H1 (cell line): Measurements from ENCODE around the gene SLC39A9. TPM values are rescaled to one million over a fixed set of nuclear protein-coding genes. Genes with fewer than 3 reads are reported as not detected.

ENCODE experiments used
- CTCF ChIA-PET: fragments of 300-600 bp; sonication (Branson Sonifier 250); formaldehyde crosslinking; loops from one replicate; lab custom pipeline; 2021; ENCODE audit not compliant: partially characterized antibody; lab: Charles Lee
- POLR2A ChIA-PET: fragments of 300-600 bp; sonication (Branson Sonifier 250); formaldehyde crosslinking; loops from one replicate; lab custom pipeline; 2021; ENCODE audit warnings: inconsistent platforms; ENCODE audit not compliant: partially characterized antibody; lab: Charles Lee
- DNase-seq, 2 experiments: peaks; one replicate each; pipeline versions ENCODE4 v3.0.0 to v3.0.0-alpha.2; 2010 to 2022; ENCODE audit warnings: low spot score in 2 of 2, low read depth in 1 of 2, mixed read lengths in 1 of 2
- FAIRE-seq: peaks from 2 replicates; lab custom pipeline; 2011; peaks lifted over from hg19 to GRCh38; lab: Jason Lieb, UNC
- H2AFZ ChIP-seq: 2 replicates; pipeline ENCODE4 v1.8.1; 2012; ENCODE audit warnings: low read length, inconsistent platforms
- H2AK5ac ChIP-seq: 2 replicates; pipeline ENCODE4 v1.6.1; 2013; ENCODE audit warnings: low read depth, low read length
- H2BK120ac ChIP-seq: replicated peaks from 2 replicates; pipeline ENCODE3; 2013; ENCODE audit warnings: low read depth, low read length, inconsistent platforms
- H2BK12ac ChIP-seq: 2 replicates; pipeline ENCODE4 v1.6.1; 2013; ENCODE audit warnings: low read depth, low read length
- H2BK15ac ChIP-seq: 2 replicates; pipeline ENCODE4 v1.6.1; 2013; ENCODE audit warnings: low read length
- H2BK20ac ChIP-seq: 2 replicates; pipeline ENCODE4 v1.6.1; 2013; ENCODE audit warnings: low read length
- H2BK5ac ChIP-seq: 2 replicates; pipeline ENCODE4 v1.6.1; 2013; ENCODE audit warnings: low read depth, low read length
- H3K14ac ChIP-seq: 2 replicates; pipeline ENCODE4 v1.6.1; 2013; ENCODE audit warnings: inconsistent platforms; ENCODE audit not compliant: insufficient read length
- H3K18ac ChIP-seq: 2 replicates; pipeline ENCODE4 v1.6.1; 2013; ENCODE audit warnings: low read length; ENCODE audit errors: extremely low read depth
- H3K23ac ChIP-seq: 2 replicates; pipeline ENCODE4 v1.6.1; 2013; ENCODE audit warnings: inconsistent platforms; ENCODE audit not compliant: insufficient read length
- H3K23me2 ChIP-seq: 2 replicates; pipeline ENCODE4 v1.6.1; 2013; ENCODE audit warnings: low read depth, low read length
- H3K27ac ChIP-seq: 2 replicates; pipeline ENCODE4 v1.6.1; 2011; ENCODE audit warnings: low read depth, low read length, inconsistent platforms
- H3K27me3 ChIP-seq, 4 experiments: replicated peaks in 1 of 4; 1 replicate in 1 of 4; 2 replicates in 3 of 4; pipeline versions ENCODE4 v1.6.1 to v1.8.1; 2011 to 2013; ENCODE audit warnings: low read length in 3 of 4, mild to moderate bottlenecking in 3 of 4, inconsistent platforms in 2 of 4, mixed read lengths in 2 of 4, moderate library complexity in 1 of 4; ENCODE audit not compliant: control insufficient read depth in 3 of 4, insufficient read depth in 3 of 4; ENCODE audit errors: extremely low read depth in 1 of 4
- H3K36me3 ChIP-seq, 4 experiments: 2 replicates each; pipeline versions ENCODE4 v1.6.1 to v1.8.1; 2011 to 2013; ENCODE audit warnings: mild to moderate bottlenecking in 4 of 4, low read length in 3 of 4, moderate library complexity in 2 of 4, control low read depth in 1 of 4, inconsistent platforms in 1 of 4; ENCODE audit not compliant: insufficient read depth in 4 of 4, control insufficient read depth in 2 of 4
- H3K4ac ChIP-seq: replicated peaks from 2 replicates; pipeline ENCODE3; 2013; ENCODE audit warnings: low read length, low read depth, mixed read lengths, inconsistent platforms; ENCODE audit not compliant: insufficient read length
- H3K4me1 ChIP-seq, 4 experiments: replicated peaks in 1 of 4; 1 replicate in 1 of 4; 2 replicates in 3 of 4; pipeline versions ENCODE4 v1.6.1 to v1.8.1; 2011 to 2013; ENCODE audit warnings: low read length in 3 of 4, inconsistent platforms in 2 of 4, mixed read lengths in 1 of 4; ENCODE audit not compliant: insufficient read depth in 4 of 4, control insufficient read depth in 3 of 4
- H3K4me2 ChIP-seq, 2 experiments: 2 replicates each; pipeline versions ENCODE4 v1.6.1 to v1.8.1; 2011 to 2013; ENCODE audit warnings: low read depth in 2 of 2, low read length in 2 of 2, control low read depth in 1 of 2, inconsistent platforms in 1 of 2, mild to moderate bottlenecking in 1 of 2; ENCODE audit not compliant: insufficient read depth in 1 of 2
- H3K4me3 ChIP-seq, 4 experiments: fragments of 200-600, 300-600 bp in 1 of 4; sonication (generic), shearing (Covaris generic), sonication (Bioruptor Twin) in 1 of 4; 2 replicates each; pipeline versions ENCODE4 v1.5.1 to v1.8.1; 2011 to 2016; ENCODE audit warnings: low read length in 4 of 4, low read depth in 3 of 4, control low read depth in 2 of 4, inconsistent platforms in 2 of 4, mild to moderate bottlenecking in 2 of 4, mixed read lengths in 1 of 4, moderate library complexity in 1 of 4; ENCODE audit not compliant: insufficient read depth in 2 of 4; ENCODE audit errors: extremely low read depth in 1 of 4
- H3K56ac ChIP-seq: replicated peaks from 2 replicates; pipeline ENCODE3; 2013; ENCODE audit warnings: low read depth, mild to moderate bottlenecking, mixed read lengths, low read length, inconsistent platforms; ENCODE audit not compliant: insufficient read length
- H3K79me1 ChIP-seq: 2 replicates; pipeline ENCODE4 v1.6.1; 2013; ENCODE audit warnings: low read depth, low read length, control low read depth
- H3K79me2 ChIP-seq, 2 experiments: 2 replicates each; pipeline versions ENCODE4 v1.6.1 to v1.8.1; 2012 to 2013; ENCODE audit warnings: low read length in 2 of 2, mild to moderate bottlenecking in 2 of 2, inconsistent platforms in 1 of 2; ENCODE audit not compliant: insufficient read depth in 2 of 2, control insufficient read depth in 1 of 2
- H3K9ac ChIP-seq, 4 experiments: replicated peaks in 1 of 4; 1 replicate in 1 of 4; 2 replicates in 3 of 4; pipeline versions ENCODE4 v1.6.1 to v1.8.1; 2011 to 2013; ENCODE audit warnings: low read depth in 3 of 4, low read length in 3 of 4, control low read depth in 2 of 4, mild to moderate bottlenecking in 2 of 4, moderate library complexity in 2 of 4, inconsistent platforms in 1 of 4; ENCODE audit errors: extremely low read depth in 1 of 4
- H3K9me3 ChIP-seq, 2 experiments: 2 replicates each; pipeline versions ENCODE4 v1.6.1 to v1.8.1; 2012 to 2013; ENCODE audit warnings: mild to moderate bottlenecking in 2 of 2, moderate library complexity in 2 of 2, control low read depth in 1 of 2, inconsistent platforms in 1 of 2, low read depth in 1 of 2, low read length in 1 of 2, mixed read lengths in 1 of 2; ENCODE audit not compliant: insufficient read depth in 2 of 2
- H4K20me1 ChIP-seq, 2 experiments: replicated peaks in 1 of 2; 2 replicates each; pipeline versions ENCODE3 to v1.8.1; 2011 to 2013; ENCODE audit warnings: inconsistent platforms in 2 of 2, low read length in 2 of 2, mild to moderate bottlenecking in 1 of 2; ENCODE audit not compliant: insufficient read depth in 2 of 2, control insufficient read depth in 1 of 2
- H4K5ac ChIP-seq: 2 replicates; pipeline ENCODE4 v1.6.1; 2013; ENCODE audit warnings: low read length, low read depth, mixed read lengths, inconsistent platforms; ENCODE audit not compliant: insufficient read length
- H4K8ac ChIP-seq: 2 replicates; pipeline ENCODE4 v1.8.0; 2013; ENCODE audit warnings: mild to moderate bottlenecking, moderate library complexity, low read length, inconsistent platforms; ENCODE audit not compliant: insufficient read depth; ENCODE audit errors: extremely low read depth
- H4K91ac ChIP-seq: replicated peaks from 2 replicates; pipeline ENCODE3; 2013; ENCODE audit warnings: low read length, mixed read lengths, inconsistent platforms; ENCODE audit not compliant: insufficient read length
- ATF2 ChIP-seq: IDR thresholded peaks from 2 replicates; pipeline ENCODE4 v1.6.1; 2012; ENCODE audit warnings: low read length, inconsistent platforms
- BCL11A ChIP-seq, 2 experiments: IDR thresholded peaks; one replicate each; pipeline ENCODE4 v1.6.1; 2011; ENCODE audit warnings: low read depth in 2 of 2, low read length in 2 of 2, mild to moderate bottlenecking in 2 of 2
- CTBP2 ChIP-seq: IDR thresholded peaks from 2 replicates; pipeline ENCODE4 v1.7.0; 2011; ENCODE audit warnings: borderline replicate concordance, mild to moderate bottlenecking, moderate library complexity, mixed read lengths, low read length; ENCODE audit not compliant: insufficient read depth, insufficient read length
- EGR1 ChIP-seq: IDR thresholded peaks from 2 replicates; pipeline ENCODE4 v1.6.1; 2011; ENCODE audit warnings: low read depth, low read length, borderline replicate concordance
- GABPA ChIP-seq: IDR thresholded peaks from 2 replicates; pipeline ENCODE4 v1.6.1; 2011; ENCODE audit warnings: mild to moderate bottlenecking, low read length, moderate library complexity, borderline replicate concordance; ENCODE audit not compliant: insufficient read depth
- NANOG ChIP-seq: IDR thresholded peaks from 2 replicates; pipeline ENCODE4 v1.6.1; 2011; ENCODE audit warnings: low read length, low read depth, mild to moderate bottlenecking, inconsistent platforms; ENCODE audit not compliant: insufficient read depth, poor library complexity, severe bottlenecking
- POLR2A ChIP-seq, 2 experiments: IDR thresholded peaks; 1 replicate in 1 of 2; 2 replicates in 1 of 2; pipeline ENCODE4 v1.6.1; 2011; ENCODE audit warnings: low read depth in 2 of 2, low read length in 2 of 2, mild to moderate bottlenecking in 2 of 2; ENCODE audit errors: control extremely low read depth in 1 of 2
- RFX5 ChIP-seq: IDR thresholded peaks from 2 replicates; pipeline ENCODE4 v1.6.1; 2011; ENCODE audit warnings: low read depth, low read length, improper control_type of control experiment, borderline replicate concordance
- SAP30 ChIP-seq: fragments of 300-600 bp; sonication (generic); IDR thresholded peaks from 2 replicates; pipeline ENCODE4 v1.7.1; 2012; ENCODE audit warnings: low read length, moderate library complexity, mild to moderate bottlenecking, inconsistent platforms; ENCODE audit not compliant: insufficient read depth, insufficient replicate concordance
- USF2 ChIP-seq: IDR thresholded peaks from 2 replicates; pipeline ENCODE4 v1.6.1; 2011; ENCODE audit warnings: low read length, improper control_type of control experiment
- WGBS, 2 experiments: shearing (Covaris generic) in 1 of 2; methylation state at CpG; one replicate each; pipeline versions ENCODE4 v1.1.6 to v1.1.7; 2013 to 2015; ENCODE audit warnings: low lambda C conversion rate in 2 of 2, mixed read lengths in 2 of 2, inconsistent platforms in 1 of 2, low coverage in 1 of 2, missing lambda C conversion rate in 1 of 2; ENCODE audit not compliant: insufficient replicate concordance in 2 of 2, insufficient coverage in 1 of 2, insufficient read length in 1 of 2; ENCODE audit errors: extremely low coverage in 1 of 2, missing lambda C conversion rate in 1 of 2; 5-methylcytosine and 5-hydroxymethylcytosine counted together
- polyA plus RNA-seq, 7 experiments: library from polyadenylated mRNA; depleted of rRNA in 3 of 7; stranded (reverse) in 5 of 7; unstranded in 2 of 7; fragments of >200 nt in 5 of 7; fragments of 200-250 nt in 2 of 7; gene quantifications; 1 replicate in 5 of 7; 2 replicates in 1 of 7; 4 replicates in 1 of 7; pipeline versions ENCODE4 v1.2.1 to v1.2.3, GENCODE V29; 2011 to 2013; ENCODE audit warnings: missing spikeins in 2 of 7, mixed read lengths in 2 of 7
- total RNA-seq: library from RNA; stranded (reverse); fragmentation: NEBNext Ultra II Directional; extraction: Animal tissue kit (Norgen Biotek cat#: 25700); gene quantifications from 2 replicates; pipeline ENCODE4 v1.2.1, GENCODE V29; 2021

The SLC39A9 gene
- total and polyA plus RNA-seq, 2 of the 8 experiments (the other 6 are each of a cell fraction or from before 2014, with no cell fraction given), result 31.0 to 44.2 TPM

- ChIA-PET POLR2A (interaction anchor here (0.9 to 1.0 kb wide), 2 partner anchors 12 to 13 kb away, joined by 3 to 4 read pairs; no protein-coding TSS in a partner anchor), CTCF (interaction anchor here (0.7 to 2.8 kb wide), 10 partner anchors 11 to 215 kb away, joined by 3 to 13 read pairs (median 4); no protein-coding TSS in a partner anchor)
- Histone ChIP-seq H4K20me1 (no peaks in the 10 kb centered on the region), H3K9me3 (no peaks in the 10 kb centered on the region), H2BK5ac (no peak overlapping the region), H3K4me2 (no peak overlapping the region), H3K27me3 (no peaks in the 10 kb centered on the region; a peak in 1 of 7 replicates), H3K56ac (no peak overlapping the region), H3K36me3 (no peaks in the 10 kb centered on the region), H3K4ac (no peak overlapping the region), H3K9ac (no peak overlapping the region), H2AFZ (no peak overlapping the region), H3K18ac (no peak overlapping the region), H3K4me3 (no peak overlapping the region), H3K23ac (no peak overlapping the region), H2BK120ac (no peak overlapping the region), H4K5ac (no peak overlapping the region), H2AK5ac (no peak overlapping the region), H4K8ac (peak overlapping the region; percentile 46; the same call in 1 of the 2 replicates), H2BK20ac (no peak overlapping the region), H2BK15ac (no peak overlapping the region), H3K79me1 (no peaks in the 10 kb centered on the region), H2BK12ac (no peak overlapping the region), H3K4me1 (peaks cover 0 to 5% (median 1%) of the 10 kb centered on the region in 4 experiments; a peak in 2 of 7 replicates), H3K14ac (no peak overlapping the region), H4K91ac (no peak overlapping the region), H3K23me2 (peaks cover 3% of the 10 kb centered on the region; the same call in 1 of the 2 replicates), H3K79me2 (no peaks in the 10 kb centered on the region), H3K27ac (no peak overlapping the region)
- WGBS, 2 experiments, result 78% methylated on average over 5 of the region's 5 CpGs; no CpG with 5 or more reads in 1 of the 2 experiments
- FAIRE-seq (no peak), DNase-seq (no peak)
- TF ChIP-seq CTBP2, result no peak
- no peak for TF ChIP-seq NANOG
- no peak for TF ChIP-seq RFX5
- TF ChIP-seq USF2, result no peak
- TF ChIP-seq ATF2, result no peak
- no peak for TF ChIP-seq GABPA
- no peak for TF ChIP-seq POLR2A (IDR thresholded peaks at IDR 0.05; ENCODE audit: control extremely low read depth in 1 of 2, low read depth in 2 of 2, low read length in 2 of 2)
- TF ChIP-seq EGR1, result no peak
- TF ChIP-seq BCL11A (IDR thresholded peaks at IDR 0.05; ENCODE audit: low read depth in 2 of 2, low read length in 2 of 2), result no peak
- no peak for TF ChIP-seq SAP30
Observed at GRCh38 chr14:69499436-69499835, 100.9 kb downstream of the SLC39A9 start.
